T-cell (primary cell): Measurements from ENCODE around the gene DAO. TPM values are rescaled to one million over a fixed set of nuclear protein-coding genes. Genes with fewer than 3 reads are reported as not detected.

Experiments
- ATAC-seq, 4 experiments: fragments of 200-7000 bp in 3 of 4; fragments of 150-1000 bp in 1 of 4; cut with Tn5 transposase; replicated peaks in 1 of 4; 1 replicate in 3 of 4; 2 replicates in 1 of 4; pipeline ENCODE4 v1.10.0; 2021; ENCODE audit warnings: moderate library complexity in 3 of 4, mild to moderate bottlenecking in 2 of 4, moderate number of reproducible peaks in 1 of 4
- CTCF ChIA-PET, 2 donors: fragments of 300-600 bp; sonication (Branson Sonifier 250); formaldehyde crosslinking; loops; one replicate each; lab custom pipeline; 2022; ENCODE audit warnings: antibody characterized with exemption in 2 of 2; lab: Charles Lee
- POLR2A ChIA-PET, 2 donors: fragments of 300-600 bp; sonication (Branson Sonifier 250); formaldehyde crosslinking; loops; one replicate each; lab custom pipeline; 2022; ENCODE audit warnings: antibody characterized with exemption in 2 of 2; lab: Charles Lee
- DNase-seq, 35 experiments: peaks; one replicate each; pipeline versions ENCODE4 v3.0.0 to v3.0.0-alpha.2; 2013 to 2023
- H3K27ac ChIP-seq: one replicate; pipeline ENCODE4 v1.5.1; 2013; ENCODE audit warnings: low read length
- H3K27me3 ChIP-seq, 2 experiments: replicated peaks in 1 of 2; 1 replicate in 1 of 2; 2 replicates in 1 of 2; pipeline versions ENCODE4 v1.6.1 to v1.7.0; 2013; ENCODE audit warnings: low read length in 1 of 2, mixed read lengths in 1 of 2; ENCODE audit not compliant: control insufficient read depth in 2 of 2, insufficient read depth in 2 of 2; ENCODE audit errors: extremely low read depth in 1 of 2
- H3K36me3 ChIP-seq, 2 donors: 1 replicate in 1 of 2; 2 replicates in 1 of 2; pipeline versions ENCODE4 v1.6.1 to v1.7.0; 2013; ENCODE audit warnings: low read length in 1 of 2; ENCODE audit not compliant: control insufficient read depth in 2 of 2, insufficient read depth in 1 of 2; ENCODE audit errors: extremely low read depth in 1 of 2
- H3K4me1 ChIP-seq, 2 experiments: 1 replicate in 1 of 2; 2 replicates in 1 of 2; pipeline versions ENCODE4 v1.6.1 to v1.7.0; 2013; ENCODE audit warnings: low read length in 2 of 2, mixed read lengths in 1 of 2; ENCODE audit not compliant: insufficient read depth in 2 of 2, control insufficient read depth in 1 of 2; ENCODE audit errors: extremely low read depth in 1 of 2
- H3K4me3 ChIP-seq, 2 donors: 1 replicate in 1 of 2; 2 replicates in 1 of 2; pipeline versions ENCODE4 v1.5.1 to v1.7.0; 2013; ENCODE audit warnings: mild to moderate bottlenecking in 2 of 2, low read length in 1 of 2, moderate library complexity in 1 of 2; ENCODE audit not compliant: control insufficient read depth in 1 of 2; ENCODE audit errors: extremely low read depth in 1 of 2
- H3K9me3 ChIP-seq: 2 replicates; pipeline ENCODE4 v1.7.0; 2013
- H3K27ac Mint-ChIP-seq, 2 donors: one replicate each; pipeline ENCODE4 v1.8.0; 2020 to 2021; ENCODE audit warnings: mild to moderate bottlenecking in 2 of 2, mixed read lengths in 2 of 2
- H3K27me3 Mint-ChIP-seq, 2 donors: one replicate each; pipeline ENCODE4 v1.8.0; 2021 to 2022; ENCODE audit warnings: mixed read lengths in 2 of 2
- H3K36me3 Mint-ChIP-seq: one replicate; pipeline ENCODE4 v1.8.0; 2021; ENCODE audit warnings: mixed read lengths
- H3K4me1 Mint-ChIP-seq, 3 donors: one replicate each; pipeline ENCODE4 v1.8.0; 2020 to 2022; ENCODE audit warnings: mixed read lengths in 3 of 3, mild to moderate bottlenecking in 1 of 3
- H3K4me3 Mint-ChIP-seq, 3 donors: one replicate each; pipeline ENCODE4 v1.8.0; 2020 to 2022; ENCODE audit warnings: mild to moderate bottlenecking in 3 of 3, mixed read lengths in 3 of 3, moderate library complexity in 3 of 3
- H3K9me3 Mint-ChIP-seq, 3 donors: one replicate each; pipeline ENCODE4 v1.8.0; 2020 to 2022; ENCODE audit warnings: mixed read lengths in 3 of 3
- WGBS: methylation state at CpG from one replicate; pipeline ENCODE4 v1.1.5; 2013; ENCODE audit warnings: missing lambda C conversion rate; ENCODE audit not compliant: insufficient coverage; 5-methylcytosine and 5-hydroxymethylcytosine counted together
- total RNA-seq, 35 experiments: library from RNA in 6 of 35; stranded (reverse) in 6 of 35; fragments of 120-200 nt in 1 of 35; gene quantifications; one replicate each; pipeline versions ENCODE4 v1.2.1 to v1.2.4 and lab custom pipeline; 2013 to 2026

The DAO gene
- total RNA-seq, 5 donors from 2014 or later (not counting 1 experiment from before 2014, with no cell fraction given), result not detected

DNA sequence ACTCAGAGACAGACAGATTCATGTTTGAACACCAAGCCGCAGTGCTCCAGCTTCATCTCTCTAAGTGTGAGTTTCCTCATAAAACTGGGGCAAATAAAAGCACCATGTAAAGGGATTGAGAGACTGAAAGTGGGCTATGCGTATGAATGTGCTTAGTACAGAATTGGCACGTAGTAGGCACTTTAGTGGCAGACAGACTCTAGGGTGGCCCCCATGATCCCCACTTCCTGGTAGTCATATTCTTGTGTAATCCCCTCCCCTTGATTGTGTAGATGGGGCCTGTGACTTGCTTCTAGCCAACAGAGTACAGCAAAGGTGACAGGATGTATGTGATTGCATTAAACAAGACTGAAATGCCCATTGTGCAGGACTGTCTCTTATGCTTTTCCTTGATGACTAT is 43.0 kb downstream of the DAO start:
- ATAC-seq (no peak), DNase-seq (no peak)
- 80% methylated on average over 1 of the region's 3 CpGs for WGBS
- H3K4me1 ChIP-seq, result no peaks in the 10 kb centered on the region
- no peak overlapping the region for H3K27ac ChIP-seq
- H3K9me3 ChIP-seq, result no peaks in the 10 kb centered on the region
- Mint-ChIP-seq H3K27ac (no peak overlapping the region), H3K27me3 (peaks cover 0 to 7% of the 10 kb centered on the region in 2 donors), H3K4me1 (no peaks in the 10 kb centered on the region), H3K4me3 (no peak overlapping the region), H3K9me3 (peaks cover 0 to 3% (median 3%) of the 10 kb centered on the region in 3 donors), H3K36me3 (no peaks in the 10 kb centered on the region)
- ChIA-PET CTCF (no interaction called here), POLR2A (no interaction called here)
- no peaks in the 10 kb centered on the region for H3K36me3 ChIP-seq
- no peak overlapping the region for H3K4me3 ChIP-seq
- H3K27me3 ChIP-seq, result peaks cover 0 to 7% of the 10 kb centered on the region in 2 experiments

DNA sequence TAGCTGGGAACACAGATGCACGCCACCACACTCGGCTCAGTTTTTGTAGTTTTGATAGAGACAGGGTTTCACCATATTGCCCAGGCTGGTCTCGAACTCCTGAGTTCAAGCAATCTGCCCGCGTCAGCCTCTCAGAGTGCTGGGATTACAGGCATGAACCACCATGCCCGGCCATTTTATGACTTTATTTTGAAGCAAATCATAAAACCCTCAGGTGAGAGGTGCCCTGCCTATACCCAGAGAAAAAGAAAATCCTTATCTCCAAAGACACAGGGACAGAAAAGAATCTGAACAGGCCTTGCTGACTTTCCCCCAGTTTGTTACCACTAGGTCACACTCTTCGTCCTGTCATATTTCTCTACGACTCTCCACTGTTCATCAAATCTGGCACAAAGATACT is 48.8 kb downstream of the DAO start:
- ChIA-PET CTCF (no interaction called here), POLR2A (no interaction called here)
- H3K27ac Mint-ChIP-seq, result no peak overlapping the region
- Histone ChIP-seq H3K4me1 (no peaks in the 10 kb centered on the region), H3K27ac (no peak overlapping the region), H3K36me3 (no peaks in the 10 kb centered on the region), H3K27me3 (peaks cover 0 to 6% of the 10 kb centered on the region in 2 experiments), H3K4me3 (no peak overlapping the region), H3K9me3 (no peaks in the 10 kb centered on the region)
- no peak overlapping the region for H3K4me3 Mint-ChIP-seq
- peaks cover 0 to 2% (median 0%) of the 10 kb centered on the region in 3 donors for H3K9me3 Mint-ChIP-seq
- peaks cover 4 to 8% of the 10 kb centered on the region in 2 donors for H3K27me3 Mint-ChIP-seq
- no peaks in the 10 kb centered on the region for H3K36me3 Mint-ChIP-seq
- DNase-seq (no peak), ATAC-seq (no peak)
- H3K4me1 Mint-ChIP-seq, result no peaks in the 10 kb centered on the region
- WGBS, result 93% methylated on average over 7 of the region's 8 CpGs

DNA sequence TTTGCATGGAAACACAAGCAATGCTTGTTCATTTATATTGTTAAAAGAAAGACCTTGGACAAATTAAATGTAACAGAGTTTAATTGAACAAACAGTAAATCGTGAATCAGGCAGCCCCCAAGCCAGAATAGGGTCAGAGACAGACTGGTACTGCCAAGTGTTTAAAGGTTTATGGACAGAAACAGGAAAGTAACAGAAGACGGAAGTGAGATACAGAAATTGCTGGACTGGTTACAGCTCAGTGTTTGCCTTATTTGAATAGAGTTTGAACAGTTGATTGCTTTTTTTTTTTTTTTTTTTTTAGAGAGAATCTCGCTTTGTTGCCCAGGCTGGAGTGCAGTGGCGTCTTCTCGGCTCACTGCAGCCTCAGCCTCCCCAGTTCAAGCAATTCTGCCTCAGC is 50.3 kb downstream of the DAO start:
- Mint-ChIP-seq H3K4me1 (no peaks in the 10 kb centered on the region), H3K9me3 (no peaks in the 10 kb centered on the region), H3K36me3 (no peaks in the 10 kb centered on the region), H3K27ac (no peak overlapping the region), H3K4me3 (no peak overlapping the region), H3K27me3 (peaks cover 4 to 8% of the 10 kb centered on the region in 2 donors)
- Histone ChIP-seq H3K36me3 (no peaks in the 10 kb centered on the region), H3K4me1 (no peaks in the 10 kb centered on the region), H3K4me3 (no peak overlapping the region), H3K27me3 (peaks cover 0 to 6% of the 10 kb centered on the region in 2 experiments), H3K9me3 (no peaks in the 10 kb centered on the region), H3K27ac (no peak overlapping the region)
- POLR2A ChIA-PET, result no interaction called here
- WGBS, result 34% methylated on average over 2 of the region's 5 CpGs
- DNase-seq (no peak), ATAC-seq (no peak)
- CTCF ChIA-PET, result interaction anchor here in 1 of 2 donors (0.6 kb wide), 1 partner anchor 20 kb away, joined by 20 read pairs; no protein-coding TSS in a partner anchor

DNA sequence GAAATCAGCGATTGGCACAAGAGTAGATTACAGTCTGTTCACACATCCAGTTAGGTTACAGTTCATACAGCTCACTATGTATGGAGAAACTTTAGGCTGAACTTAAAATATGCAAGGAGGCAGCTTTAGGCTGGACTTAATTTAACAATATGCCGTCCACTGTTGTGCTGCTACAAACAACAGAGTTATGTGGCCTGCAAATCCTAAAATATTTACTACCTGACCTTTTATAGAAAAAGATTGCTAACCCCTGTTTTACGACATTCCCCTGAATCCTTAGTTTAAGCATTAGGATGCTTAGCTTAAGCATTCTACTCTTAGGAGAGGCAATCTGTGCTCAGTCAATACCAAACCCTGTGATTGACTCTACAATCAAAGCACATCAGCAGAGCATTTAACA is 50.9 kb downstream of the DAO start:
- H3K27me3 Mint-ChIP-seq, result peaks cover 2 to 8% of the 10 kb centered on the region in 2 donors
- ChIA-PET CTCF (interaction anchor here in 1 of 2 donors (0.6 kb wide), 1 partner anchor 19 kb away, joined by 20 read pairs; no protein-coding TSS in a partner anchor), POLR2A (interaction anchor here in 1 of 2 donors (0.5 kb wide), 1 partner anchor 82 kb away, joined by 3 read pairs; no protein-coding TSS in a partner anchor)
- no CpG with 5 or more reads among the region's 3 CpGs for WGBS
- Histone ChIP-seq H3K4me3 (no peak overlapping the region), H3K36me3 (no peaks in the 10 kb centered on the region), H3K9me3 (no peaks in the 10 kb centered on the region), H3K27ac (no peak overlapping the region), H3K27me3 (peaks cover 0 to 6% of the 10 kb centered on the region in 2 experiments), H3K4me1 (no peaks in the 10 kb centered on the region)
- no peaks in the 10 kb centered on the region for H3K9me3 Mint-ChIP-seq
- no peak for DNase-seq
- no peak for ATAC-seq
- H3K4me1 Mint-ChIP-seq, result no peaks in the 10 kb centered on the region
- no peak overlapping the region for H3K4me3 Mint-ChIP-seq
- H3K36me3 Mint-ChIP-seq, result no peaks in the 10 kb centered on the region
- no peak overlapping the region for H3K27ac Mint-ChIP-seq

DNA sequence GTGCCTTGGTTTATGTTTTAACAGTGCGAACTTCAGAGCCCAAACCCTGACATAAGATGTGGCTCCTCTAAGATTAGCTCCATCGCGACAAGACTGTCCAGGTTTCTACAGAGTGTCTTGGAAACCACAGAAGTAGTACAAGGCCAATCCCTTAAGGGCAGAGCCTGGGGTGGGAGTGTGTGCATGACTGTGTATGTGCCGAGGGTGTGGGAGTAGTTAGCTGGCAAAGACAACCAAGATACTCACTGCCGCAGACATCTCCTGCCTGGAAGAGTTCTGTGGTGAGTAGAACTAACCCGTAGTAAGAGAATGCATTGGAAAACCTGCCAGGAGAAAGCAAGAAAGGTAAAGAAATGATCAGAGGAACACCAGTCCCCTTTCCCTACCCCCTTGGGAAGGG is 54.1 kb downstream of the DAO start:
- Mint-ChIP-seq H3K4me3 (no peak overlapping the region), H3K9me3 (no peaks in the 10 kb centered on the region), H3K4me1 (no peaks in the 10 kb centered on the region), H3K27ac (no peak overlapping the region), H3K36me3 (no peaks in the 10 kb centered on the region), H3K27me3 (peaks cover 2 to 10% of the 10 kb centered on the region in 2 donors)
- no peak for ATAC-seq
- Histone ChIP-seq H3K9me3 (no peaks in the 10 kb centered on the region), H3K27ac (no peak overlapping the region), H3K36me3 (no peaks in the 10 kb centered on the region), H3K4me3 (no peak overlapping the region), H3K27me3 (peaks cover 0 to 10% of the 10 kb centered on the region in 2 experiments), H3K4me1 (no peaks in the 10 kb centered on the region)
- ChIA-PET CTCF (no interaction called here), POLR2A (no interaction called here)
- 100% methylated on average over 4 of the region's 6 CpGs for WGBS
- DNase-seq, result no peak

DNA sequence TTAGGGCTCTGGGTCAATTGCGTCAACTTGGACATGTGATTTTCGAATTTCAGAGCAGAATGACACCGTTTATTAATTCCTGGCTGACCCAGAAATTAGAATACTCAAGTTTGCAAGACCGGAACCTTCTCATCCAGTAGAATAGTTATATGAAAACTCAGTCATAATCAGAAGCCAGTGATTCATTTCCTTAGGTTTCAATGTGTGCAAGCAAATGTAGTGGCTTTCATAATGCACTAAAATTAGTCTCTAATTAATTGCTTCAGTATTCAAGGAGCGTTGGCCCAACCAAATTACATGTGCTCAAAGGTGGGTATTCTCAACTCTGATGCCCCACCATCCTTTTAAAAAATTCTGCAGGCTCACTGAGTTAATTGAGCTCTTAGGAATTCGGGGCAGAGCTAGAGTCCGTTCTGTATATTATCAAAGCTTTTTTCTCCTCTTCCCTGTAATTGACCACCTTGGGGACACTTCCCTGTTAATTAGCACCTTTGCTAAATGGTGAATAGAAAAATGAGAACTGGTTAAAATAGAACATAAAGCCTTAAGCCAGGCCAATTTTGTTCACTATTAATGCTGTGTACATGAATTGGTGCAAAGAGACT is 55.4 kb downstream of the DAO start:
- H3K4me3 Mint-ChIP-seq, result no peak overlapping the region
- Histone ChIP-seq H3K4me3 (no peak overlapping the region), H3K27me3 (peaks cover 0 to 7% of the 10 kb centered on the region in 2 experiments), H3K4me1 (no peaks in the 10 kb centered on the region), H3K36me3 (no peaks in the 10 kb centered on the region), H3K27ac (no peak overlapping the region), H3K9me3 (no peaks in the 10 kb centered on the region)
- H3K36me3 Mint-ChIP-seq, result no peaks in the 10 kb centered on the region
- no peak overlapping the region for H3K27ac Mint-ChIP-seq
- WGBS, result 49% methylated on average over 3 of the region's 7 CpGs
- ATAC-seq (no peak), DNase-seq (no peak)
- peaks cover 2 to 6% of the 10 kb centered on the region in 2 donors for H3K27me3 Mint-ChIP-seq
- POLR2A ChIA-PET, result no interaction called here
- H3K9me3 Mint-ChIP-seq, result no peaks in the 10 kb centered on the region
- peaks cover 0 to 3% (median 0%) of the 10 kb centered on the region in 3 donors for H3K4me1 Mint-ChIP-seq
- CTCF ChIA-PET, result no interaction called here
